ENCODE measurements around the gene SHMT2. TPM values are rescaled to one million over a fixed set of nuclear protein-coding genes. Genes with fewer than 3 reads are reported as not detected.

Gene SHMT2
- total RNA-seq, 1 donor from 2014 or later, result 162 TPM

DNA sequence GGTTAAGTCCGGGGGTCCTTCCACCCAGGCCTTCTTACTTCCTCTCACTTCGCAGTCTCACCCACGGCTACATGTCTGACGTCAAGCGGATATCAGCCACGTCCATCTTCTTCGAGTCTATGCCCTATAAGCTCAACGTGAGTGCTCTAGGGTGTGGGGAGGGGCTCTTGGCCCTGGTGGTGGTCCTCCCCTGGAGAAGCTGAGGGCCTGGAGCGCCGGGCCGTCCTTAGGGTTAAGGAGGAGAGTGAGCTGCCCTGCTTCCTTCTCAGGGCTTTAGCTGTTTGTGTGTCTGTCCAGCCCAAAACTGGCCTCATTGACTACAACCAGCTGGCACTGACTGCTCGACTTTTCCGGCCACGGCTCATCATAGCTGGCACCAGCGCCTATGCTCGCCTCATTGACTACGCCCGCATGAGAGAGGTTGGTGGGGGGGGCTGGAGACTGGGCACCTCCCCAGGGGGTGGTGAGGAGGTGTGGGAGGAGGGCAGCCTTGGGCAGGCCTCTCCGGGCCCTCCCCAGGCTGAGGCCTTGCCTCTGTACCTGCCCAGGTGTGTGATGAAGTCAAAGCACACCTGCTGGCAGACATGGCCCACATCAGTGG, 2.7 kb downstream of the SHMT2 start:
- Mint-ChIP-seq H3K9me3 (ENCODE audit: low read depth) (no peaks in the 10 kb centered on the region), H3K4me1 (ENCODE audit: low read depth) (peaks cover 25% of the 10 kb centered on the region)

DNA sequence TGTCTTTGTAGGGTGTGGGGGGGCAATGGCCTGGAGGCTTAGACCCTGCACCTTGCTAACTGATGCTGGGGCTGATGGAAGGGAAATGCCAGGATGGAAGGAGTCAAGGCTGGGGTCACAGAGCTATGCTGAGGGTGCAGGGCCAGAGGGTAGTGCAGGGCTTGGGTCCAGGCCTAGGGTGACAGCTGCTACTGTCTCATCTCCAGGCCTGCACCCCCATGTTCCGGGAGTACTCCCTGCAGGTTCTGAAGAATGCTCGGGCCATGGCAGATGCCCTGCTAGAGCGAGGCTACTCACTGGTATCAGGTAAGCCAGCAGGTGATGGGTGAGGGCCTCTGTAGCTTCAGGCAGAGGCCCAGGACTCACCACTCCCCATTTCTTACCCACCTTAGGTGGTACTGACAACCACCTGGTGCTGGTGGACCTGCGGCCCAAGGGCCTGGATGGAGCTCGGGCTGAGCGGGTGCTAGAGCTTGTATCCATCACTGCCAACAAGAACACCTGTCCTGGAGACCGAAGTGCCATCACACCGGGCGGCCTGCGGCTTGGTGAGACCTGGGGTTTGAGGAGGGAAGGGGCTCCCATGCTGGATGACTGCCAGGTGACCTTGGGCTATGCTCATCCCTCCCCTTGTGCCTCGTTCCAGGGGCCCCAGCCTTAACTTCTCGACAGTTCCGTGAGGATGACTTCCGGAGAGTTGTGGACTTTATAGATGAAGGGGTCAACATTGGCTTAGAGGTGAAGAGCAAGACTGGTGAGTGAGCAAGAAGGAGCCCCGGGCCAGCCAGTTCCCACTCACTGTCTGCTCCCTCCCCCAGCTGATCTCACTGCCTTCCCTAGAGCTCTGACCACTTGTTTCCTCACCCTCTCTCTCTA, 4.1 kb downstream of the SHMT2 start:
- peaks cover 39% of the 10 kb centered on the region for H3K27me3 Mint-ChIP-seq
- no peaks in the 10 kb centered on the region for H3K9me3 Mint-ChIP-seq (ENCODE audit: low read depth)
- DNase-seq (ENCODE audit: low spot score, unreplicated experiment), result no peak
- peaks cover 30% of the 10 kb centered on the region for H3K36me3 Mint-ChIP-seq (ENCODE audit: insufficient read depth)
- H3K4me1 Mint-ChIP-seq (ENCODE audit: low read depth), result peaks cover 22% of the 10 kb centered on the region
- peak overlapping the region; percentile 11 for H3K4me3 Mint-ChIP-seq (ENCODE audit: low read depth)
- TF ChIP-seq, protein P1, sequence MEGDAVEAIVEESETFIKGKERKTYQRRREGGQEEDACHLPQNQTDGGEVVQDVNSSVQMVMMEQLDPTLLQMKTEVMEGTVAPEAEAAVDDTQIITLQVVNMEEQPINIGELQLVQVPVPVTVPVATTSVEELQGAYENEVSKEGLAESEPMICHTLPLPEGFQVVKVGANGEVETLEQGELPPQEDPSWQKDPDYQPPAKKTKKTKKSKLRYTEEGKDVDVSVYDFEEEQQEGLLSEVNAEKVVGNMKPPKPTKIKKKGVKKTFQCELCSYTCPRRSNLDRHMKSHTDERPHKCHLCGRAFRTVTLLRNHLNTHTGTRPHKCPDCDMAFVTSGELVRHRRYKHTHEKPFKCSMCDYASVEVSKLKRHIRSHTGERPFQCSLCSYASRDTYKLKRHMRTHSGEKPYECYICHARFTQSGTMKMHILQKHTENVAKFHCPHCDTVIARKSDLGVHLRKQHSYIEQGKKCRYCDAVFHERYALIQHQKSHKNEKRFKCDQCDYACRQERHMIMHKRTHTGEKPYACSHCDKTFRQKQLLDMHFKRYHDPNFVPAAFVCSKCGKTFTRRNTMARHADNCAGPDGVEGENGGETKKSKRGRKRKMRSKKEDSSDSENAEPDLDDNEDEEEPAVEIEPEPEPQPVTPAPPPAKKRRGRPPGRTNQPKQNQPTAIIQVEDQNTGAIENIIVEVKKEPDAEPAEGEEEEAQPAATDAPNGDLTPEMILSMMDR (IDR thresholded peaks at IDR 0.05; ENCODE audit: unreplicated experiment), result no peak
- H3K27ac Mint-ChIP-seq, result no peak overlapping the region

More for the DNA sequence above, 2.7 kb downstream of the SHMT2 start:
- DNase-seq (ENCODE audit: low spot score, unreplicated experiment), result no peak
- TF ChIP-seq, protein P1 (IDR thresholded peaks at IDR 0.05; ENCODE audit: unreplicated experiment), result no peak
- no peak overlapping the region for H3K4me3 Mint-ChIP-seq (ENCODE audit: low read depth)
- H3K36me3 Mint-ChIP-seq (ENCODE audit: insufficient read depth), result peaks cover 30% of the 10 kb centered on the region
- H3K27ac Mint-ChIP-seq, result no peak overlapping the region
- H3K27me3 Mint-ChIP-seq, result peaks cover 28% of the 10 kb centered on the region

- peaks cover 23% of the 10 kb centered on the region for H3K4me1 Mint-ChIP-seq (ENCODE audit: low read depth)
- TF ChIP-seq, protein P1 (IDR thresholded peaks at IDR 0.05; ENCODE audit: unreplicated experiment), result no peak
- H3K4me3 Mint-ChIP-seq (ENCODE audit: low read depth), result peak overlapping the region; percentile 11
These were observed 4.7 kb downstream of the SHMT2 start for GRCh38 chr12:57234233-57234570.

DNA sequence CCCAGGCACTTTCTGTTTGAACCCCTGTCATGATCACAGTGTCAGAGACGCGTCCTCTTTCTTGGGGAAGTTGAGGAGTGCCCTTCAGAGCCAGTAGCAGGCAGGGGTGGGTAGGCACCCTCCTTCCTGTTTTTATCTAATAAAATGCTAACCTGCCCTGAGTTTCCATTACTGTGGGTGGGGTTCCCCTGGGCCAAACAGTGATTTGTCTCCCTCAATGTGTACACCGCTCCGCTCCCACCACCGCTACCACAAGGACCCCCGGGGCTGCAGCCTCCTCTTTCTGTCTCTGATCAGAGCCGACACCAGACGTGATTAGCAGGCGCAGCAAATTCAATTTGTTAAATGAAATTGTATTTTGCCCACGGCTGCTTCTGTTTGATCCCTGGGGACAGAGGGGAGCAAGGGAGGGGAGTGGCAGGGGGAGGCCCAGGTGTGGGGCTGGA, 5.1 kb downstream of the SHMT2 start:
- TF ChIP-seq, protein P1 (IDR thresholded peaks at IDR 0.05; ENCODE audit: unreplicated experiment), result no peak
- H3K27ac Mint-ChIP-seq, result no peak overlapping the region
- peaks cover 30% of the 10 kb centered on the region for H3K36me3 Mint-ChIP-seq (ENCODE audit: insufficient read depth)
- H3K4me3 Mint-ChIP-seq (ENCODE audit: low read depth), result no peak overlapping the region
- no peak for DNase-seq (ENCODE audit: low spot score, unreplicated experiment)
- H3K9me3 Mint-ChIP-seq (ENCODE audit: low read depth), result no peaks in the 10 kb centered on the region
- peaks cover 20% of the 10 kb centered on the region for H3K4me1 Mint-ChIP-seq (ENCODE audit: low read depth)
- H3K27me3 Mint-ChIP-seq, result peaks cover 47% of the 10 kb centered on the region

More at GRCh38 chr12:57234233-57234570, 4.7 kb downstream of the SHMT2 start:
- Mint-ChIP-seq H3K27ac (no peak overlapping the region), H3K9me3 (ENCODE audit: low read depth) (no peaks in the 10 kb centered on the region), H3K27me3 (peaks cover 43% of the 10 kb centered on the region), H3K36me3 (ENCODE audit: insufficient read depth) (peaks cover 30% of the 10 kb centered on the region)
- no peak for DNase-seq (ENCODE audit: low spot score, unreplicated experiment)

DNA sequence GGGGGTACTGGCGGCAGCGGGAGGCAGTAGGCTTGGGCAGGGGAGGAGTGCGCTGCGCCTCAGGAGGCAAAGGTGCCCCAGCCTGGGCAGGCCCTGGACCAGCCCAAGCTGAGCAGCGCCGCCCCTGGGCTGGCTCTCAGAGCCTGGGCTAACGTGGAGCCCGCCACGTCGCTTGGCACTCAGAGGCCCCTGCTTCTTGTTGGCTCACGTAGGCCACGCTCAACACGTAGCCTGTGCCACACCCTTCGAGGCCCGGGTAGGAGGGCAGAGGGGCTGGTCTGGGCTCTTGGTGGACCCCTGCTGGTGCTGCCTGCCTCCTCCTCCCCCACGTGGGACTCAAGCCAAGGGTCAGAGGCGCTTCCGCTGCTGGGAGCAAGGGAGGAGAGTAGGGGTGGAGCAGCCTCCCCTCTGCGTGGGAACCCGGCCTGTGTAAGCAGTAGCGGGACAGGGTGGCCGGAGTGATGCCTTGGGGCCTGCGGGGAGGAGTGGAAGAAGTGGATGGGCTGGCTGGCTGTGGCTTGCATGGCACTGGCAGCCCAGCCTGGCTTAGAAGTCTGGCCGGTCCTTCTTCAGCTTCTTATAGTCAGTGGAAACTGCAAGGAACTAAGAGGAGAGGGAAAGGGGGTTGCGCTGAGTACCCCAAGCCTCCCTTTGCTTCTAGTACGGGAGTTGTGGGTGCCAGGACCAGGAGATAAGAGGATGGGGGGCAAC, 5.7 kb downstream of the SHMT2 start:
- Mint-ChIP-seq H3K4me1 (ENCODE audit: low read depth) (peaks cover 18% of the 10 kb centered on the region), H3K36me3 (ENCODE audit: insufficient read depth) (peaks cover 30% of the 10 kb centered on the region), H3K4me3 (ENCODE audit: low read depth) (no peak overlapping the region), H3K9me3 (ENCODE audit: low read depth) (no peaks in the 10 kb centered on the region), H3K27me3 (peaks cover 53% of the 10 kb centered on the region), H3K27ac (no peak overlapping the region)
- no peak for DNase-seq (ENCODE audit: low spot score, unreplicated experiment)
- TF ChIP-seq, protein P1 (IDR thresholded peaks at IDR 0.05; ENCODE audit: unreplicated experiment), result no peak
